Esophagus muscularis mucosa (tissue), 3 donors: ENCODE measurements around the gene RBL2.

Experiments
- POLR2A ChIP-seq: fragments of 450-650 bp; IDR thresholded peaks from one replicate; pipeline ENCODE4 v1.6.1; 2017; ENCODE audit warnings: antibody characterized with exemption, moderate library complexity, mild to moderate bottlenecking, low read depth
- TF ChIP-seq, protein P1 (sequence below), 3 experiments: fragments of 200-600 bp in 2 of 3; fragments of 450-650 bp in 1 of 3; sonication (generic) in 2 of 3; IDR thresholded peaks; one replicate each; pipeline ENCODE4 v1.5.1; 2017 to 2019; ENCODE audit warnings: antibody characterized with exemption in 3 of 3, mild to moderate bottlenecking in 2 of 3, moderate library complexity in 1 of 3

DNA sequence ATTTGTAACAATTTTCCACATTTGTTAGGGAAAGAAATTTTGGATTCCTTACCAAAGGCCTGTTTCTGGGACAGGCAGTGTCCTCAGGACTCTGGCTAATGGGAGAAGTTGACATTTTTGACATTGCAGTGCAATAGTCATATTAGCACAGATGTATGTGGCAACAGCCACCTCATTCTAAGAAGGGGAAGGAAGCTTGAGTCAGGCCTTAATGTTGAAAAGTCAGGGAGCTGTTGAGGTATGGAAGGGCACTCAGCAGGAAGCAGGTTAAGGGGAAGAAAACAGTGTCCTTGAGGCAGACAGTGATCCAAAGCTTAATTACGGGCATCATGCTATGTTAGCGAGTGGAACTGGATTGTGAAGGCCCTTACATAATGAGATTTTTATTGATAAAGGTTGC is 47.9 kb downstream of the RBL2 start:
- TF ChIP-seq, protein P1, sequence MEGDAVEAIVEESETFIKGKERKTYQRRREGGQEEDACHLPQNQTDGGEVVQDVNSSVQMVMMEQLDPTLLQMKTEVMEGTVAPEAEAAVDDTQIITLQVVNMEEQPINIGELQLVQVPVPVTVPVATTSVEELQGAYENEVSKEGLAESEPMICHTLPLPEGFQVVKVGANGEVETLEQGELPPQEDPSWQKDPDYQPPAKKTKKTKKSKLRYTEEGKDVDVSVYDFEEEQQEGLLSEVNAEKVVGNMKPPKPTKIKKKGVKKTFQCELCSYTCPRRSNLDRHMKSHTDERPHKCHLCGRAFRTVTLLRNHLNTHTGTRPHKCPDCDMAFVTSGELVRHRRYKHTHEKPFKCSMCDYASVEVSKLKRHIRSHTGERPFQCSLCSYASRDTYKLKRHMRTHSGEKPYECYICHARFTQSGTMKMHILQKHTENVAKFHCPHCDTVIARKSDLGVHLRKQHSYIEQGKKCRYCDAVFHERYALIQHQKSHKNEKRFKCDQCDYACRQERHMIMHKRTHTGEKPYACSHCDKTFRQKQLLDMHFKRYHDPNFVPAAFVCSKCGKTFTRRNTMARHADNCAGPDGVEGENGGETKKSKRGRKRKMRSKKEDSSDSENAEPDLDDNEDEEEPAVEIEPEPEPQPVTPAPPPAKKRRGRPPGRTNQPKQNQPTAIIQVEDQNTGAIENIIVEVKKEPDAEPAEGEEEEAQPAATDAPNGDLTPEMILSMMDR (IDR thresholded peaks at IDR 0.05) = no peak
- TF ChIP-seq POLR2A = no peak
